Measurements from ENCODE around the gene LRRC10B. TPM values are rescaled to one million over a fixed set of nuclear protein-coding genes. Genes with fewer than 3 reads are reported as not detected.

Gene LRRC10B
- total RNA-seq, 1 experiment from 2014 or later = 1.1 TPM

DNA sequence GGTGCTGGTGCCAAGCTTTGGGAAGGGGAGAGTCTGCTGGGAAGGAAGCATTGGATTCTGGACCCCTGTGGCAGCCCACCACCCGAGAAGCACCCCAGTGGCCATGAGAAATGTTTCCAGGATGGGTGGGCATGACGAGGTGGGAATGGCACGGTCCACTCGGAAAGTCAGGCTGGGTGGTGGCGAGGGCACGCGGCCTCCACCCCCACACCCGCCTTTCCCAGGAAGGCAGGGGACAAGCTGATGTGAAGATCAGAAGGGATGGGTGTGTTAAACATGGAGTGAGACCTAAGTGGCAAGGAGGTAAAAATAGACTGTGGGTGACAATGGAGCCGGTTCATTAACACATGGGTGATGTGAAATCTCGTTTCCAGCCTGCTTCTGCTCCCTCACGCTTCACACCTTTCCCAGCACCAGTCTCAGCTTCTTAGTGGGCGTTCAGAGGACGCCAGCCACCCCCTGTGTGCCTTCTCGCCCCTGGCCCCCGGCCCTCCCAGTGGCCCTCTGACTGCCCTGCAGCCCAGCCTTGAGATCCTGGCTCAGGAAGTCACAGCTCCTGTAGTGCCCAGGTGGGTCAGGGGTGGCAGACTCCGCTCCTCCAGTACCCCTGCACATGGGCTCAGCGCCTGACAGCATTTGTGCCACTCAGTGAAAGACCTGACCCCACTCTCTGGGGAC, 27.6 kb downstream of the LRRC10B start:
- no peak for DNase-seq
- ChIA-PET CTCF (interaction anchor here (0.6 kb wide), 1 partner anchor 51 kb away, joined by 9 read pairs; no protein-coding TSS in a partner anchor), POLR2A (ENCODE audit: unreplicated experiment) (no interaction called here)
- H3K9me2 ChIP-seq (ENCODE audit: insufficient read depth) = no peaks in the 10 kb centered on the region
- H3K9me3 ChIP-seq (ENCODE audit: insufficient read depth, low read depth) = no peaks in the 10 kb centered on the region
- no peaks in the 10 kb centered on the region for H4K20me1 ChIP-seq (ENCODE audit: insufficient read depth)
- no peak overlapping the region for H2AFZ ChIP-seq
- peaks cover 22% of the 10 kb centered on the region; the same call in 1 of the 2 replicates for H3K27me3 ChIP-seq (ENCODE audit: insufficient read depth, low read depth)
- no peaks in the 10 kb centered on the region for H3F3A ChIP-seq (ENCODE audit: insufficient read depth, low read depth)
- intact Hi-C loops (cut with micrococcal nuclease; ENCODE audit: unreplicated experiment) = no loop called here
- peaks cover under 1% of the 10 kb centered on the region for H3K4me1 ChIP-seq (replicated peaks; ENCODE audit: insufficient read depth)
- no peak for TF ChIP-seq EZH2 (IDR thresholded peaks at IDR 0.05; ENCODE audit: low read depth)
- TF ChIP-seq, protein P1, sequence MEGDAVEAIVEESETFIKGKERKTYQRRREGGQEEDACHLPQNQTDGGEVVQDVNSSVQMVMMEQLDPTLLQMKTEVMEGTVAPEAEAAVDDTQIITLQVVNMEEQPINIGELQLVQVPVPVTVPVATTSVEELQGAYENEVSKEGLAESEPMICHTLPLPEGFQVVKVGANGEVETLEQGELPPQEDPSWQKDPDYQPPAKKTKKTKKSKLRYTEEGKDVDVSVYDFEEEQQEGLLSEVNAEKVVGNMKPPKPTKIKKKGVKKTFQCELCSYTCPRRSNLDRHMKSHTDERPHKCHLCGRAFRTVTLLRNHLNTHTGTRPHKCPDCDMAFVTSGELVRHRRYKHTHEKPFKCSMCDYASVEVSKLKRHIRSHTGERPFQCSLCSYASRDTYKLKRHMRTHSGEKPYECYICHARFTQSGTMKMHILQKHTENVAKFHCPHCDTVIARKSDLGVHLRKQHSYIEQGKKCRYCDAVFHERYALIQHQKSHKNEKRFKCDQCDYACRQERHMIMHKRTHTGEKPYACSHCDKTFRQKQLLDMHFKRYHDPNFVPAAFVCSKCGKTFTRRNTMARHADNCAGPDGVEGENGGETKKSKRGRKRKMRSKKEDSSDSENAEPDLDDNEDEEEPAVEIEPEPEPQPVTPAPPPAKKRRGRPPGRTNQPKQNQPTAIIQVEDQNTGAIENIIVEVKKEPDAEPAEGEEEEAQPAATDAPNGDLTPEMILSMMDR (conservative IDR thresholded peaks at IDR 0.05) = no peak
- no peak overlapping the region for H3K27ac ChIP-seq
- H3K36me3 ChIP-seq (ENCODE audit: low read depth) = no peaks in the 10 kb centered on the region
- no peaks in the 10 kb centered on the region for H3K79me2 ChIP-seq (ENCODE audit: low read depth)
- no TSS peak for BruUV-seq (replicated peaks)
- H3K4me2 ChIP-seq = no peak overlapping the region
- no peak overlapping the region for H3K4me3 ChIP-seq

DNA sequence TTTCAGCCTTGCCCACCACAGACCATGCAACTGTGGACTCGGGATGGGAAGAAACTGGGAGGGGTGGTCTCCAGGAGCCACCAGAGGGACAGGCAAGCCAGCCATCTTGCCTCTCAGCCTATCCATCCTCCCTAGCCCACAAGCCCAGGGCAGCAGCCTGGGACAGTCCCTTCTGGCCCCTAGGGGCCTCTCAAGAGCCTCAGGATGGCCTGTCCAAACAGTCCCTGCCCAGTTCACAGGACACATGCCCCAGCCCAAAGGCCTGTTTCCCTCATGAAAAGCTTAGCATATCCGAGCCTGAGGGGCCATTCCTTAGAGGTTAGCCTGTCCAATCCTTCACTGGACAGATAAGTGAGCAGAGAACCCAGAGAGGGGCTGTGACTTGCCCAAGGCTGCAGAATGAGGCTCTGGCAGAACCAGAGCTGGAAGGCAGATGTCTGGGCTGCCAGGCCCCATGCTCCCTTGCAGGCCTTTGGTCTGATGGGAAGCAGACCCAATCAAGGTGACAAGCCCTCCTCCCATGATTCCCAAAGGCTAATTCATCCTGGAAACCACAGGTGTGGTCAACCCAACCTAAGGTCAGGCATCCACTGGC, 28.2 kb downstream of the LRRC10B start:
- Histone ChIP-seq H4K20me1 (ENCODE audit: insufficient read depth) (no peaks in the 10 kb centered on the region), H3F3A (ENCODE audit: insufficient read depth, low read depth) (no peaks in the 10 kb centered on the region), H3K4me1 (replicated peaks; ENCODE audit: insufficient read depth) (peaks cover 7% of the 10 kb centered on the region), H3K4me3 (no peak overlapping the region), H3K27me3 (ENCODE audit: insufficient read depth, low read depth) (peaks cover 22% of the 10 kb centered on the region; the same call in 1 of the 2 replicates), H3K27ac (no peak overlapping the region), H2AFZ (no peak overlapping the region), H3K9me3 (ENCODE audit: insufficient read depth, low read depth) (no peaks in the 10 kb centered on the region), H3K79me2 (ENCODE audit: low read depth) (no peaks in the 10 kb centered on the region), H3K4me2 (no peak overlapping the region), H3K36me3 (ENCODE audit: low read depth) (no peaks in the 10 kb centered on the region), H3K9me2 (ENCODE audit: insufficient read depth) (no peaks in the 10 kb centered on the region)
- intact Hi-C loops (cut with micrococcal nuclease; ENCODE audit: unreplicated experiment) = no loop called here
- DNase-seq = no peak
- TF ChIP-seq EZH2 (IDR thresholded peaks at IDR 0.05; ENCODE audit: low read depth) = no peak
- TF ChIP-seq, protein P1 (conservative IDR thresholded peaks at IDR 0.05) = no peak
- BruUV-seq (replicated peaks) = no TSS peak
- CTCF ChIA-PET = no interaction called here
- POLR2A ChIA-PET (ENCODE audit: unreplicated experiment) = no interaction called here

DNA sequence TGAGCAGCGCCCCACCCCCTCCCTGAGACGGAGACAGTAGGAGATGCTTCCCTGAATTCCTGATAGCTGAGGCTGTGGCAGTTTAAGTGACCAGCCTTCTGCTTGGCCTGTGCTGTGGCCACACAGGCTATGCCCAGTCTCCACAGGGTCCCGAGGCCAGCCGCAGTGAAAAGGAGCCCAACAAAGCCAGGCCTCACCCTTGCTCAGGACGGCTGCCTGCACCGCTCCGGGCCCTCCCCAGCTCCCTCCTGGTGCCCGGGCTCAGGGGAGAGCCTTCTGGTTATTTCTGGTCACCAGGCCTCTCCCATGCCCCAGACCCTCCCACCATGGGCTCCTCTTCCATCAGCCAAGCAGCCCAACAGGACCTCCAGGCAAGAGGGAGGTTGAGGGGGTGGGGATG, 28.8 kb downstream of the LRRC10B start:
- DNase-seq = no peak
- no TSS peak for BruUV-seq (replicated peaks)
- H3K27ac ChIP-seq = no peak overlapping the region
- no peaks in the 10 kb centered on the region for H3F3A ChIP-seq (ENCODE audit: insufficient read depth, low read depth)
- CTCF ChIA-PET = no interaction called here
- no peaks in the 10 kb centered on the region for H3K79me2 ChIP-seq (ENCODE audit: low read depth)
- intact Hi-C loops (cut with micrococcal nuclease; ENCODE audit: unreplicated experiment) = no loop called here
- H3K4me1 ChIP-seq (replicated peaks; ENCODE audit: insufficient read depth) = peaks cover 12% of the 10 kb centered on the region
- H3K4me2 ChIP-seq = no peak overlapping the region
- no peaks in the 10 kb centered on the region for H3K9me2 ChIP-seq (ENCODE audit: insufficient read depth)
- peaks cover 22% of the 10 kb centered on the region; the same call in 1 of the 2 replicates for H3K27me3 ChIP-seq (ENCODE audit: insufficient read depth, low read depth)
- no peaks in the 10 kb centered on the region for H3K36me3 ChIP-seq (ENCODE audit: low read depth)
- no peak overlapping the region for H3K4me3 ChIP-seq
- POLR2A ChIA-PET (ENCODE audit: unreplicated experiment) = no interaction called here
- H3K9me3 ChIP-seq (ENCODE audit: insufficient read depth, low read depth) = no peaks in the 10 kb centered on the region
- no peak overlapping the region for H2AFZ ChIP-seq
- no peaks in the 10 kb centered on the region for H4K20me1 ChIP-seq (ENCODE audit: insufficient read depth)
- TF ChIP-seq, protein P1 (conservative IDR thresholded peaks at IDR 0.05) = no peak
- TF ChIP-seq EZH2 (IDR thresholded peaks at IDR 0.05; ENCODE audit: low read depth) = no peak

Measured in PC-9 (cell line).